Trophoblast cell (in vitro differentiated cells and primary cell): ENCODE data around the gene KRTAP10-5.

Source experiments
- DNase-seq, 2 donors: peaks; one replicate each; pipeline ENCODE4 v3.0.0-alpha.2; 2016
- H2AFZ ChIP-seq: 2 replicates; pipeline ENCODE4 v1.6.1; 2013; ENCODE audit warnings: low read length, moderate library complexity, mild to moderate bottlenecking; ENCODE audit not compliant: insufficient read depth, poor library complexity
- H2AK5ac ChIP-seq: 2 replicates; pipeline ENCODE4 v1.6.1; 2013; ENCODE audit warnings: mild to moderate bottlenecking, low read length
- H2BK120ac ChIP-seq: 2 replicates; pipeline ENCODE4 v1.6.1; 2013; ENCODE audit warnings: low read length, mild to moderate bottlenecking, moderate library complexity; ENCODE audit not compliant: insufficient read depth, poor library complexity
- H2BK12ac ChIP-seq: 2 replicates; pipeline ENCODE4 v1.6.1; 2013; ENCODE audit warnings: mild to moderate bottlenecking, low read length, moderate library complexity
- H2BK5ac ChIP-seq: 2 replicates; pipeline ENCODE4 v1.6.1; 2013; ENCODE audit warnings: low read length, low read depth, moderate library complexity, mild to moderate bottlenecking; ENCODE audit not compliant: poor library complexity
- H3K14ac ChIP-seq: 2 replicates; pipeline ENCODE4 v1.6.1; 2013; ENCODE audit warnings: mild to moderate bottlenecking, low read length
- H3K18ac ChIP-seq: 2 replicates; pipeline ENCODE4 v1.6.1; 2013; ENCODE audit warnings: mild to moderate bottlenecking, low read length
- H3K23ac ChIP-seq: 2 replicates; pipeline ENCODE4 v1.6.1; 2013; ENCODE audit warnings: low read length
- H3K27ac ChIP-seq: 2 replicates; pipeline ENCODE4 v1.5.1; 2013; ENCODE audit warnings: low read depth, mild to moderate bottlenecking, inconsistent platforms, low read length, moderate library complexity
- H3K27me3 ChIP-seq: 2 replicates; pipeline ENCODE4 v1.6.1; 2013; ENCODE audit warnings: inconsistent platforms, mild to moderate bottlenecking, low read length, moderate library complexity; ENCODE audit not compliant: insufficient read depth
- H3K36me3 ChIP-seq, 2 experiments: 1 replicate in 1 of 2; 2 replicates in 1 of 2; pipeline ENCODE4 v1.6.1; 2013; ENCODE audit warnings: low read length in 2 of 2, mild to moderate bottlenecking in 2 of 2, moderate library complexity in 1 of 2; ENCODE audit not compliant: insufficient read depth in 2 of 2, control insufficient read depth in 1 of 2
- H3K4ac ChIP-seq: 2 replicates; pipeline ENCODE4 v1.6.1; 2013; ENCODE audit warnings: low read depth, mild to moderate bottlenecking, low read length, moderate library complexity
- H3K4me1 ChIP-seq, 2 experiments: 1 replicate in 1 of 2; 2 replicates in 1 of 2; pipeline ENCODE4 v1.6.1; 2013; ENCODE audit warnings: low read length in 2 of 2, mild to moderate bottlenecking in 2 of 2, moderate library complexity in 1 of 2; ENCODE audit not compliant: insufficient read depth in 2 of 2, control insufficient read depth in 1 of 2
- H3K4me2 ChIP-seq: 2 replicates; pipeline ENCODE4 v1.6.1; 2013; ENCODE audit warnings: inconsistent platforms, mild to moderate bottlenecking, low read length, moderate library complexity
- H3K4me3 ChIP-seq: 2 replicates; pipeline ENCODE4 v1.5.1; 2013; ENCODE audit warnings: mild to moderate bottlenecking, low read depth, low read length, inconsistent platforms
- H3K79me1 ChIP-seq: one replicate; pipeline ENCODE4 v1.6.1; 2013; ENCODE audit warnings: low read length
- H3K79me2 ChIP-seq: 2 replicates; pipeline ENCODE4 v1.6.1; 2013; ENCODE audit warnings: low read length, mild to moderate bottlenecking; ENCODE audit not compliant: control insufficient read depth, insufficient read depth, poor library complexity
- H3K9ac ChIP-seq: 2 replicates; pipeline ENCODE4 v1.6.1; 2013; ENCODE audit warnings: mild to moderate bottlenecking, low read length
- H3K9me3 ChIP-seq: 2 replicates; pipeline ENCODE4 v1.6.1; 2013; ENCODE audit warnings: low read depth, mild to moderate bottlenecking, control low read depth, inconsistent platforms, low read length; ENCODE audit not compliant: insufficient read depth
- H4K12ac ChIP-seq: 2 replicates; pipeline ENCODE4 v1.6.1; 2013; ENCODE audit warnings: low read depth, mild to moderate bottlenecking, low read length, moderate library complexity
- H4K8ac ChIP-seq: 2 replicates; pipeline ENCODE4 v1.6.1; 2013; ENCODE audit warnings: low read depth, mild to moderate bottlenecking, low read length, moderate library complexity
- H4K91ac ChIP-seq: one replicate; pipeline ENCODE4 v1.6.1; 2013; ENCODE audit warnings: low read depth, mild to moderate bottlenecking, low read length, moderate library complexity
- WGBS: extraction: QIAGEN DNeasy Blood & Tissue Kit; methylation state at CpG from one replicate; pipeline ENCODE4 v1.1.7; 2013; ENCODE audit warnings: missing lambda C conversion rate; ENCODE audit not compliant: insufficient read length, insufficient coverage; ENCODE audit errors: extremely low coverage; 5-methylcytosine and 5-hydroxymethylcytosine counted together

The KRTAP10-5 gene

DNA sequence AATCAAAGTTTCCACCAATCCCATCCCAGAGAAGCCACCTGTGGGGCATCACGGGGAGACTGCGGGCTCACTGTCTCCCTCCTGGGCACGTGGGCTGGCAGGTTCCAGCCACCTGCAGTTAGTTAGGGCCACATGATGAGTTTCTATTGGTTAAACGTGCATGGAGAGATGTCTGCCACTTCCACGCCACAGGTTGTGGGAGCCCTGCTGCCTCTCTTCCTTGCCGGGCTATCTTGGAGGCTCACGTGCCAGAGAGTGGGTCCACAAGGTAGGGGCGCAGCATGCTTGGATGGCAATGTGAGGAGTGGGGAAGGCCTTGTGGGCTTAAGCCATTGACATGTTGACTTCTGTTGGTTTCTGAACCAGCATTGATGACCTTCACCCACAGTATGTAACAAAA is 23.5 kb upstream of the KRTAP10-5 start:
- Histone ChIP-seq H2BK120ac (no peak overlapping the region), H3K79me1 (no peaks in the 10 kb centered on the region), H3K36me3 (no peaks in the 10 kb centered on the region), H3K23ac (no peak overlapping the region), H3K9me3 (peaks cover 7% of the 10 kb centered on the region), H2AK5ac (no peak overlapping the region), H3K27ac (no peak overlapping the region), H3K14ac (no peak overlapping the region), H2AFZ (no peak overlapping the region), H3K27me3 (no peaks in the 10 kb centered on the region), H3K4me3 (no peak overlapping the region), H3K9ac (no peak overlapping the region), H3K18ac (no peak overlapping the region), H4K8ac (no peak overlapping the region), H3K4me1 (no peaks in the 10 kb centered on the region), H3K4ac (no peak overlapping the region), H4K12ac (no peak overlapping the region), H4K91ac (no peak overlapping the region), H3K79me2 (no peaks in the 10 kb centered on the region), H2BK12ac (no peak overlapping the region), H3K4me2 (no peak overlapping the region), H2BK5ac (no peak overlapping the region)
- WGBS, result no CpG with 5 or more reads among the region's 8 CpGs
- DNase-seq, result no peak

DNA sequence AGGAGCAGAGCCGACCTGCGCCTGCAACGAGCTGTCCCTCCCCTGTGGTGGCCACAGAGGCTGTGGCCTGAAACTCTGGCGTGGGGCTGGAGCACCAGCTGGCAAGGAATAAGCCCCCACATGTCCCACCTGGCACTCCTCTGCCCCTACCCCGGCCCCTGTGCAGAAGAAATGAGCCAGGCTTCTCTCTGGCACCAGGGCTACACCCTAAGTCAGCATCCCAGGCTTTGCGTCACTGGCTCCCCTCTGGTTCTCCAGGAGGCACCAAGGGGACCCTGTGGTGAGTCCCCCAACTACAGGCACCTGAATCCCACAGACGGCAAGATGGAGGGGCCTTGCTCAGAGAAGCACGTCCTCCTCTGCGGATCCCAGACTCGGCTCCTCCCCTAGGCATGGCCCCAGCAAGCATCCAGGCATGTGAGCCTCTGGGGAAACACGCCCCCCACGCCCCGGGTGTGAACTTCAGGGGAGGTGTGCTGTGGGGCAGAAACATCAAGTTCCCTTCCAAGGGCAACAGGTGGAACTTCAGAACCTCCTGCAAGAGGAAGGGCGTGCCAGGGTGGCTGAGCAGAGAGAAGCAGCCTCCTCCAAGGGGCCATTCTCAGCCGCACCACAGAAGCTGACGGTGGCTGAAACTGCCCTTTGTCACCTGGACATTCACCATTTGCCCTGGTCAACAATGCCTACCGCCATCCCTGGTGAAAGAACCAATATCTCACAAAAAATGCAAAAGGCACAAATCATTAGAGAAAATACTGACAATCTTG is 22.9 kb upstream of the KRTAP10-5 start:
- Histone ChIP-seq H4K12ac (no peak overlapping the region), H2BK120ac (no peak overlapping the region), H3K9me3 (peaks cover 7% of the 10 kb centered on the region), H2AK5ac (no peak overlapping the region), H3K4me1 (no peaks in the 10 kb centered on the region), H2AFZ (no peak overlapping the region), H3K79me1 (no peaks in the 10 kb centered on the region), H4K91ac (no peak overlapping the region), H3K18ac (no peak overlapping the region), H3K4me3 (no peak overlapping the region), H3K79me2 (no peaks in the 10 kb centered on the region), H3K23ac (no peak overlapping the region), H3K36me3 (no peaks in the 10 kb centered on the region), H3K4ac (no peak overlapping the region), H2BK12ac (no peak overlapping the region), H4K8ac (no peak overlapping the region), H3K4me2 (no peak overlapping the region), H3K14ac (no peak overlapping the region), H2BK5ac (no peak overlapping the region), H3K9ac (no peak overlapping the region), H3K27ac (no peak overlapping the region), H3K27me3 (no peaks in the 10 kb centered on the region)
- no CpG with 5 or more reads among the region's 17 CpGs for WGBS
- DNase-seq, result no peak

DNA sequence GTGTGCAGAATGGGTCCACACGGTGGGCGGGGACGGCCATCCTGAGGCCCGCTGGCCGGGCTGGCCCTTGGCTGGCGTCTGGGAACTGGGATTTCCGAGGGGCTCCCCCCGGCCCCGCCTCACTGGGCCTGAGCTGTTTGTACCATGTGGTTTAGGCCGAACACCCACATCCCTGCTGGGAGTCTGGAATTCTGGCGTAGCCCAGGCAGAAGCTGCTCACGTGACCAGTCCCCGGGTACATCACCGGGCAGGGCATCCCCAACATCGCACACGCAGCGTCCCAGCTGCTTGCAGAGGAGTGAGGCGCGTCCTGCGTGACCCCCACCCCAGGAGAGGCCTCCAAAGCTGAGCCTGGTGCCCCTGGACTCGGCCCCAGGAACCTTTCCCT is 22.1 kb upstream of the KRTAP10-5 start:
- WGBS, result no CpG with 5 or more reads among the region's 21 CpGs
- no peak overlapping the region for H3K14ac ChIP-seq

DNA sequence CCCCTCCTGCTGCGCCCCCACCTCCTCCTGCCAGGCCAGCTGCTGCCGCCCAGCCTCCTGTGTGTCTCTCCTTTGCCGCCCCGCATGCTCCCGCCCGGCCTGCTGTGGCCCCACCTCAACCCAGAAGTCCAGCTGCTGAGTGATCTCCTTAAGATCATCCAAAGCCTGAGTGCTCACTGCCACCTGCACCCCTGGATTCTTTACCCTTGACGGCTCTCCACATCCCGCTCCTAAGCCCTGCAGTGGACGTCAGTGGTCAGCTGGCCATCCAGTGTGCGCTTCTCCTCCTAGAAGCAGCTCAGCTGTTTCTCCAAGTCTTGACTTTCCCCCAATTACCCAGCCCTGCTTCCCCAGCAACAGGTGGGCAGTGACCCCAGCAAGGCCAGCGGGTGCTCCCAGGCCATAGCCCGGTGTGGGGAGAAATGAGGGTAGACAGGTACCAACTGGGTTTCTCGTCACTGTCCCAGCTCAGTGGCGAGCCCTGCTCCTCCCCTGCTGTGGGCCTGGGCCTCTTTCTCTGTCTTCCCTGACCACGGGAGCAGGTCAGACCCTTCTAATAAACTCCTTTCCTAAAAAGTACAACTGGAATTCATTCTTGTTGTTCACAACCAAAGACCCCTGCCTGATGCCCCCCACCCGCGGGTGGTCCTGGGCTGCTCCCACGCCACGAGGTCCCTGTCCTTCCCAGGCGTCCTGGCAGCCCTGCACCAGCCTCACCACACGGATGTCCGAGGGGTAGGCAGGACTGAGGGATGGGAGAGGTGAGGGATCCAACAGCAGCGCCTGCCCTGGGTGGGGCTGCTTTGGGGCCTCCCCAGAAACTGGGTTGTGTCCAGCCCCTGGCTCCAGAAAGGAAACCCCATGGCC is 21.4 kb upstream of the KRTAP10-5 start:
- no CpG with 5 or more reads among the region's 23 CpGs for WGBS
- H2AK5ac ChIP-seq, result no peak overlapping the region
- H3K18ac ChIP-seq, result no peak overlapping the region
- H3K4me2 ChIP-seq, result no peak overlapping the region
- H3K79me2 ChIP-seq, result no peaks in the 10 kb centered on the region
- no peak overlapping the region for H3K23ac ChIP-seq
- no peak overlapping the region for H3K9ac ChIP-seq
- no peaks in the 10 kb centered on the region for H3K36me3 ChIP-seq
- H2BK12ac ChIP-seq, result no peak overlapping the region
- H3K4me1 ChIP-seq, result no peaks in the 10 kb centered on the region
- no peak overlapping the region for H3K27ac ChIP-seq
- no peaks in the 10 kb centered on the region for H3K27me3 ChIP-seq
- no peak overlapping the region for H3K4me3 ChIP-seq
- no peak overlapping the region for H4K8ac ChIP-seq
- DNase-seq, result no peak
- no peak overlapping the region for H4K91ac ChIP-seq
- no peak overlapping the region for H4K12ac ChIP-seq
- H3K79me1 ChIP-seq, result no peaks in the 10 kb centered on the region
- no peak overlapping the region for H2AFZ ChIP-seq
- H3K14ac ChIP-seq, result no peak overlapping the region
- no peak overlapping the region for H2BK120ac ChIP-seq
- no peak overlapping the region for H3K4ac ChIP-seq
- peaks cover 7% of the 10 kb centered on the region for H3K9me3 ChIP-seq
- H2BK5ac ChIP-seq, result no peak overlapping the region

More for the DNA sequence above, 22.1 kb upstream of the KRTAP10-5 start:
- Histone ChIP-seq H4K8ac (no peak overlapping the region), H3K18ac (no peak overlapping the region), H3K9ac (no peak overlapping the region), H3K4me3 (no peak overlapping the region), H4K12ac (no peak overlapping the region), H2BK120ac (no peak overlapping the region), H2BK5ac (no peak overlapping the region), H3K27ac (no peak overlapping the region), H2BK12ac (no peak overlapping the region), H3K9me3 (peaks cover 7% of the 10 kb centered on the region), H3K36me3 (no peaks in the 10 kb centered on the region), H2AFZ (no peak overlapping the region), H3K23ac (no peak overlapping the region), H3K27me3 (no peaks in the 10 kb centered on the region), H3K79me2 (no peaks in the 10 kb centered on the region), H2AK5ac (no peak overlapping the region), H3K79me1 (no peaks in the 10 kb centered on the region), H3K4me2 (no peak overlapping the region), H4K91ac (no peak overlapping the region), H3K4ac (no peak overlapping the region), H3K4me1 (no peaks in the 10 kb centered on the region)
- no peak for DNase-seq
